Adipose tissue (tissue), 3 donors: ENCODE results near the gene SERHL2. TPM values are rescaled to one million over a fixed set of nuclear protein-coding genes. Genes with fewer than 3 reads are reported as not detected.
"Not testable (repeated sequence)": the region's sequence is repeated elsewhere in the genome, so short reads cannot be mapped to it uniquely, and the experiment has no call there.

Source experiments
- H3K27ac ChIP-seq: one replicate; pipeline ENCODE4 v1.5.1; 2013; ENCODE audit warnings: low read depth, low read length
- WGBS, 3 donors: extraction: QIAGEN DNeasy Blood & Tissue Kit; methylation state at CpG; one replicate each; pipeline ENCODE4 v1.1.7; 2013; 5-methylcytosine and 5-hydroxymethylcytosine counted together
- polyA plus RNA-seq, 3 donors: library from polyadenylated mRNA; stranded (reverse); fragments of 200-250 nt; gene quantifications; one replicate each; pipeline ENCODE4 v1.2.3, GENCODE V29; 2013
- donor health status: healthy with polysubstance abuse.
- donor health status: Bipolar disorder and iron deficiency.
- donor health status: healthy.

SERHL2 gene, protein sequence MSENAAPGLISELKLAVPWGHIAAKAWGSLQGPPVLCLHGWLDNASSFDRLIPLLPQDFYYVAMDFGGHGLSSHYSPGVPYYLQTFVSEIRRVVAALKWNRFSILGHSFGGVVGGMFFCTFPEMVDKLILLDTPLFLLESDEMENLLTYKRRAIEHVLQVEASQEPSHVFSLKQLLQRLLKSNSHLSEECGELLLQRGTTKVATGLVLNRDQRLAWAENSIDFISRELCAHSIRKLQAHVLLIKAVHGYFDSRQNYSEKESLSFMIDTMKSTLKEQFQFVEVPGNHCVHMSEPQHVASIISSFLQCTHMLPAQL
- 1 to 10 TPM; 1.1 to 2.7 (median 1.4) TPM for polyA plus RNA-seq

DNA sequence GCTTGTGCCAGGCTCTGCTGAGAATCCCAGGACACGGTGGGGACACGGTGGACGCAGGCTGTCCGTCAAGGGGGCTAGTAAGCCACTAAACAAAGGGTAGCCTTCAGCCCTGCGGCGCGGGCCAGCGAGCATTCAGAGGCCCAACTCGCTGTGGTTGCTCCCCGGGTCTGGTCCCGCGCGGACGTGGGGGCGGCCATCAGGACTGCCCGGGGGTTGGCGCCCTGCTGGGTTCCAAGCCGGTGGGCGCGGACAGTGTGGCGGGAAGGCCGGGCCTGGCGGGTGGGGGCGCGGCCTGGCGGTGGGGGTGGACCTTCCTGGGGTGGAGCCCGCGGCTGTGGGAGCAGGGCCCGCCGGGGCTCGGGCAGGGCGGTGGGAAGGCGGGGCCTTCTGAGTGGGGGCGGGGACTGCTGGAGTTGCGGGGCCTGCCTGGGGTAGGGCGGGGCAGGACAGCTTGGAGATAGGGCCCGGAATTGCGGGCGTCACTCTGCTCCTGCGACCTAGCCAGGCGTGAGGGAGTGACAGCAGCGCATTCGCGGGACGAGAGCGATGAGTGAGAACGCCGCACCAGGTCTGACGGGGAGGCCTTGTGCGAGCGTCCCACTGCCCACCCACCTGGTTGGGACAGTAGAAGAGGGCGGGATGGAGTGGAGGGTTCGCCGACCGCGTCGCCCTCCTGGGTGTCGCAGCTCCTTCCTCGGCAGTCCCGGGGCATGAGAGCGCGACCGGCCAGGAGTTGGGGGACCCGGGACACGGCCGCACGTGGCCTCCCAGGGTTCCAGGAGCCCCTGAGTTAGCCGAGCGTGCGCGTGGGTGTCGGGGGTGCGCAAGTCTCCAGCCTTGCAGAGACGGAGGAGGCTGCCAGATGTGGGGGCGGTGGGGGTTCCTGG lies at the start of gene SERHL2:
Gene SERHL2, plus strand, starts transcription at position 482 of the 887 bp plus-strand sequence. Its CDS starts 65 bp downstream, at position 547.
- 1 to 2% (median 2%) methylated on average over 42 to 75 of the region's 75 CpGs for WGBS, 3 donors
- H3K27ac ChIP-seq, result no peak within 1 kb of the TSS

DNA sequence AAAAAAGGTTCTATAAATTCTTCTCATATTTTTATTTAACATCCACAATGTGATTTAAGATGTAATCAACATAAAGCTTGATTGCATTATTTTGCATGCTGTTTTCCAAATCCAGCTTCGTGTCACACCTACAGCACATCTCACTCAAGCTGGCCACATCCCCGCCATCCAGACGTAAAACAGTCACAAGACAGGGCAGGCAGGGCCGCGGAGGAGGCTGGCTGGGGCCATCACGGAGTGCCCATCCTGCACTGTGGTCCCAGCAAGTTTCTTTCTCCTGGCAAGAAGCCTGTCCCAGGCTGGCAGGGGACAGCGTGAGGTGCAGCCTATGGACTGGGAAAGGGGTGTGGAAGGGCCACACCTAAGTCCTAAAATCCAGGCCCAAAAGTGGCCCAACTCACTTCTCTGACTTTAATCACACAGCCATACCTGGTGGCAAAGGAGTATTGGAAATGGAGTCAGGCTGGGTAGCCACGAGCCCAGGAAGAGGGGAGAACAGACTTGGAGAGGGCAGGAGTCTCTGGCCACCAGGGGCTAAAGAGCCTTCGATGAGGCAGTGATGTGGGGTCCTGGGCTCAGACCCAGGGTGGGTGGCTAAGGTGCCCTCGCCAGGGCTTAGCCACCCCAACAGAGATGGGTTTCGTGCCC lies 45.3 kb upstream of the SERHL2 start:
- WGBS, 3 donors, result 41 to 74% (median 50%) methylated on average over 10 to 11 of the region's 11 CpGs
- not testable (repeated sequence) for H3K27ac ChIP-seq

DNA sequence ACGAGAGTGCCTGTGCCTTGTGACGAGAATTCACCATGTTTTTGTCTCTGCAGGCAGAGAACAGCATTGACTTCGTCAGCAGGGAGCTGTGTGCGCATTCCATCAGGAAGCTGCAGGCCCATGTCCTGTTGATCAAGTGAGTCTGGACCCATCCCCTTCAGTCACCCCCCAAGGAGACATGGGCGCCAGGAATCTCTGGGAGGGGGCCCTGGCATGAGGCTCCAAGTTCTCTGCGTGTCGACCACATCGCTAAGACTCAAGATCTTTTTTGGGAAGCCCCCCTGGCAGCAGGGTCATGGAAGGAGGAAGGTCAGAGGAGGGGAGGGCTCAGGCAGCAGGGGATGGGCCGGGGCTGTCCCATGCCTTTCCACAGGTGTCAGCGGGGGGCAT lies 44.8 kb upstream of the SERHL2 start:
- WGBS, 3 donors, result 41 to 63% (median 60%) methylated on average over 6 to 10 of the region's 10 CpGs
- H3K27ac ChIP-seq, result not testable (repeated sequence)

DNA sequence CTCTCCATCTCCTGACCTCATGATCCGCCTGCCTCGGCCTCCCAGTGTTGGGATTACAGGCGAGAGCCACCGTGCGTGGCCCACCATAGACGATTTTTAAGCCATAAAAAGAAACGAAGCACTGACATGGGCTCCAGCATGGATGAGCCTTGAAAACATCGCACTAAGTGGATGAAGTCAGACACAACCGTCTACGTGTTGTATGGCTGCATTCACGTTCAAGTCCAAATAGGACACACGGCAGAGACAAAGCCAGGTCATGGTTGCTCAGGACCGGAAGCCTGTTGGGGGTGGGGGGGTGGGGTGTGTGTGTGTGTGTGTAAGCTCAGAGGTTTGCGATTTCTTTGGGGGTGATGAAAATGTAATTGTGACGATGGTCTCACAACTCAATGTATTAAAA lies 44.2 kb upstream of the SERHL2 start:
- no peak overlapping the region for H3K27ac ChIP-seq
- WGBS, 3 donors, result 69 to 82% (median 81%) methylated on average over 10 to 15 of the region's 15 CpGs

DNA sequence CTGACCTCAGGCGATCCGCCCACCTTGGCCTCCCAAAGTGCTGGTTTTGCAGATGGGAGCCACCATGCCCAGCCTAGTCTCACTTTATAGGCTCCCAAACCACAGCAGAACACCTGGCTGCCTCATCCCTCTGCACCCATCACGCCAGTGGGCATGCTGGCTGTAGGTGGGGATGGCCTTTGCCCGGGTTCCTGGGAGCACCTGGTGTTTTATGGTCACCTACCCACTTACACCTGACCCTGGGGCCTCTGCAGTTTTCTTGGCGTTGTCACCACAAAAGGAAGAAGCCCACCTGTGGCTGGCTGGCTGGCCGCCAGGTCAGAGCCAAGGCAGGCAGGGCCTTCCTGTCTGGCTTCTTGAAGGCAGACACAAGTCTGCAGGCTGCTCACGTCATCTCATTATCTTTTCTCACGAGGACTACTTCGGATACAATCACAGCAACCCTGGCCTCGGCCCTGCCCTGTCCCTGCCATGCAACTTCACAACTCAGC lies 42.3 kb upstream of the SERHL2 start:
- H3K27ac ChIP-seq, result no peak overlapping the region
- WGBS, 3 donors, result 67 to 84% (median 74%) methylated on average over 10 of the region's 10 CpGs

DNA sequence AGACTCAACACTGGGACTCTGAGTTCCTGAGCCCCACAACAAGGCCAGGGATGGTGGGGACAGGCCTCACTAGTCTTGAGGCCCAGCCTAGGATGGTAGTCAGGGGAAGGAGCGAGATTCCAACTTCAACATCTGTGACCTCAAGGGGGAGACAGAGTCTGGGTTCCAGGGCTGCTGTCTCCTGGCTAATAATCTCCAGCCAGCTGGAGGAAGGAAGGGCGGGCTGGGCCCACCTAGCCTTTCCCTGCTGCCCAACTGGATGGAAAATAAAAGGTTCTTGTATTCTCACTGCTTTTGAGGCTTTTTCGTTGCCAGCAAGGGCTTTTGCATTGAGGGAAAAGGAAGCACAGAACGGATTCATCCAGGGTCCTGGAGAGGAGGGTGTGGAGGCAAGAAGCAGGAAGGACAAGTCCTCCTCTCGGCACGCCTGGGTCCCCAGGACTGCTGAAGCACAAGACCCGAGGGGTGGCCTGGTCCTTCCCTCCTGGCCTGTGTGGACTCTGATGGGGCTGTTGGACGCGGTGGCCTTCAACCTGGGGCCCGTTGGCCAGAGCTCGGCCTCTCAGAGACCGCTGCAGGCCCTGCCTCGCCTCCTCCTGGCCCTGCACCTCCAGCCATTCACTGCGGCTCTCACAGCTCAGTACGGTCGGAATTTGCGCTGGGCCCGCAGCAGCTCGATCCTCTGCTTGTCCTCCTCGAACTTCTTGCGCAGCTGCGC lies 41.3 kb upstream of the SERHL2 start:
- WGBS, 3 donors, result 67 to 79% (median 78%) methylated on average over 9 to 22 of the region's 22 CpGs

DNA sequence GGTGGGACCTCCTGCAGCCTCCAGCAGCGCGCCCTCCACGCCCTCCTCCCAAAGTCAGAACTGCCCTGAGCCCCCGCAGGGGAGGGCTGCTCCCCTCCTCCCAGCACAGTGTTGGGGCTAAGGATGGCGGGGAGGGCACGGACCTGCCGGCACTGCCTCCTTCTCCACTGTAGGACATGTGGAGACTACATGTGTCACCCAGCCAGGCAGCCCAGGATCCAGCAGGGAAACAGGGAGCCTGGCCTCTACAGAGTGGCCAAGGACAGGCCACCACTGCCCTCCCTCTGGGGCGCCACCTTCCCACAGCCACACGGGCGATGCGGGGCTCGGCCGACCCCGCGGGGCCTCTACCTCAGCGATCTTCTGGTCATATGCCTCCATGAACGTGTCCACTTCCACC lies 39.4 kb upstream of the SERHL2 start:
- H3K27ac ChIP-seq, result not testable (repeated sequence)
- WGBS, 3 donors, result 87 to 94% (median 90%) methylated on average over 8 to 17 of the region's 17 CpGs

More for the DNA sequence above, 41.3 kb upstream of the SERHL2 start:
- H3K27ac ChIP-seq, result not testable (repeated sequence)

DNA sequence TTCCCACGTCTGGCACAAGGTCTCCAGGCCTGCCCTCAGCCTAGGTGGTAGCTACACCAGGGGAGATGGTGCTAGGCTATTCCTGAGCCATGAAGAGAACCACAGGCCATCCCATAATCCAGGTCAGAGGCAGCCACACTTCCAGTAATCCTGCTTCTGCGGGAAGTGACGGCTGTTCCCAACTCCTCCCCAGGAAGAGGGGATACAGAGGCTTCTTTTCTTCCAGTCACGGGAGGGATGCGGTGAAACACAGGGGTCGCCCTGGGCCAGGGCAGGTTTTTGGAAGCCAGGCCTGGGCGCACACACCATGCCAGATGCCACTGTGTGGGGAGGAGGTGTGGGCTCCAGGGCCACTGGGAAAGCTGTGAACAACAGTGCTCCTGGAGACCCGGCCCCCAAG lies 38.5 kb upstream of the SERHL2 start:
- H3K27ac ChIP-seq, result not testable (repeated sequence)
- 84 to 96% (median 95%) methylated on average over 6 to 7 of the region's 8 CpGs for WGBS, 3 donors

DNA sequence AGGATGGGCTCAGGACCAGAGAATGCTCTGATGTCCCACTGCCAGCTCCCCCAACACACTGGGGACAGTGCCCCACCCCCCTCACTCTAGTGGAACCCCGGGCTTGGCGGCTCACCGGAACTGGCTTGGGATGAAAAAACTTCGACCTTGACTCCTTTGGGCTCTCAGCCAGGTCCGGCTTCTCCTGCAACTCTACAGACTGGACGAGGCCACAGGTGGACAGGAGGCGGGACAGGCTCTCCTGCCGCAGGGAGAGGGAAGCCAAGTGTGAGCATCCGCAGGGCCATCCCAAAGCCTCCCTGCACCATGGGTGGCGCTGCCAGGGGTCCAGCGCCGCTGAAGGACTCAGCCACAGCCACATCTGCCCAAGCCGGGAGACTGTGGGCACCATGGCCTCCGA lies 37.9 kb upstream of the SERHL2 start:
- WGBS, 3 donors, result 41 to 83% (median 70%) methylated on average over 11 to 14 of the region's 14 CpGs
- no peak overlapping the region for H3K27ac ChIP-seq

DNA sequence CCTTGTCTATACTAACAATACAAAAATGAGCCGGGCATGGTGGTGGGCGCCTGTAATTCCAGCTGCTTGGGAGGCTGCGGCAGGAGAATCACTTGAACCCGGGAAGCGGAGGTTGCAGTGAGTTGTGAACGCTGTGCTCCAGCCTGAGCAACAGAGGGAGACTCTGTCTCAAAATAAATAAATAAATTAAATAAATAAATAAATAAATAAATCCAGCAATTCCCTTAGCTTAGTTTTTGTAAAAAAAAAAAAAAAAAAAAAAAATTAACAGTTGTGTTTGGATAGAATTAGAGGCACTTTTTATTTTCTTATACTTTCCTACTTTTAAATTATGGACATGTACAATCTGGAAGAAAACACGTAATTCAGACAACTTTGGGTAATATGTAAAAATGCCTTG lies 36.7 kb upstream of the SERHL2 start:
- not testable (repeated sequence) for H3K27ac ChIP-seq
- WGBS, 3 donors, result 92 to 97% (median 96%) methylated on average over 7 of the region's 7 CpGs

DNA sequence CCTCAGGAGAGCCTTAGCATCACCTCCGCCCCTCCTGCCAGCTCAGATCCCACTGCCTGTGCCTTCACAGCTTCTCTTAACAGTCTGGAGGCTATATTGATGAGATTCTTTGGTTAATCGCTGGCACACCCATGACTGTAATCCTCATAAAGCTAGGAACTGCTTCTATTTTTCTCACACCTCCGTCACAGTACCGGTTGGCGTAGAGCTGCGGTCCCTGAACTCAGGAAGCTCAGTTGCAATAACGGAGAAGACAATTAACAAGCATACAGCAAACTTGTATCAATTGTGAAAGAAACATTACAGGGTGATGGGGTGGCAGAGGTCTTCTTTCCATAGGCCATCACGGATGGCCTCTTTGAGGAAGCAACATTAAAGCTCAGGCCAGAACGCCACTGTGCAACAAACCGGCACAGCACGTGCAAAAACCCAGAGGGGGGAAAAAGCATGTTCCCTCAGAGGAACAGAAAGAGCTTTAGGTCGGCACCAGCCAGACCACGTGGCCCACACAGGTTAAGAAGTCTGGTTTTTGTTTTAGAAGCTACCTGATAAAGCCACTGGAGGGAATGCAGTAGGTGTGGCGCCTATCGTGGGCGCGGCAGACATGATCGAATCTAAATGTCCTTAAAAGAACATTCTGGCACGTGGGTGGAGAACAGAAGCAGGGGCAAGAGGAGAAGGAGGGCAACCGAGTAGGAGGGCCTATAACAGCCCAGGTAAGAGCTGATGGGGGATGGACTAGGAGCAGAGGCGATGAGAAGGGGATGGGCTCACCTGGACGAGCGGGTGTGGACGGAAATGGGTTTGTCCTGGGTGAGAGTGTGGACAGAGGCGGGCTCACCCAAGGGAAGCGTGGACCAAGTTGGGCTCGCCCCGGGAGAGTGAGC lies 34.9 kb upstream of the SERHL2 start:
- 18 to 33% (median 20%) methylated on average over 10 to 18 of the region's 28 CpGs for WGBS, 3 donors
- not testable (repeated sequence) for H3K27ac ChIP-seq

DNA sequence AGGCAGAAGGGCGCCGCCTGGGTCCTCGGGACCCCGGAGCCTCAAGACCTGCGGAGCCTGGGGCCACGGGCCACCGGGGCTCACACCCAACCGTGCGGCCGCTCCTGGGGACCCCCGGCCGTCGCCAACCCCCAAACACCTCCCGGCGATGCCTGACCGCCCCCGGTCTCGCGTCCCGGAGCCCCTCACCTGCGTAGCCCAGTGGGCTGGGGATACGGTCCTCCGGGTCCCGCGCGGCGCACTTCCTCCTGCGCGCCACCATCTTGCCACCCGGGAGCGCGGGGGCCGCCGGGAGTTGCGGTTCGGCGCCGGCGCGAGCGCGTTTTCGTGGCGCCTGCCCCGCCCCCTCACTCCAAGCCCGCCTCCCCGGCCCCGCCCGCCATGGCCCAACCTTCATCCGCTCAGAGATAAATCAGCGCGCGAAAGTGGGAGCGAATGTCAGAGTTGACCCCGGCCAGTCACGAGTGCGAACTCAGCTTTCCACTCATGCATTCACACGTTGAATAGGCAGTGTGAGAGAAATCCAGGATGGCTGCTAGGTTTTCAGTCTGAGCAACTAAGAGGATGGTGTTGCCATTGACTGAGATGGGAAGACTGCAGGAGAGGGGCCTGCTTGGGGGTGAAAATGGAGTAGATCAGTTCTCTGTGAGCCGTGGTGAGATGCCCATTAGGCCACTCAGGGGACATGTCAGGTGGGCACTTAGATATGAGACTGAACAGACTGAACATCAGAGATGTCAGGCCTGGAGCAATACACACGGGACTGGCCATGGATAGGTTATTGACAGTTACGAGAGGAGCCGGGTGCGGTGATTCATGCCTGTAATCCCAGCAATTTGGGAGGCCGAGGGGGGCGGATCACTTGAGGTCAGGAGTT lies 34.0 kb upstream of the SERHL2 start, which contains the start of gene RRP7A:
Gene RRP7A, minus strand, starts transcription at position 272 of the 877 bp plus-strand sequence. Its CDS starts 10 bp downstream, at position 262.
- WGBS, 3 donors, result 8 to 9% (median 8%) methylated on average over 31 to 65 of the region's 65 CpGs
- no peak within 1 kb of the TSS for H3K27ac ChIP-seq

DNA sequence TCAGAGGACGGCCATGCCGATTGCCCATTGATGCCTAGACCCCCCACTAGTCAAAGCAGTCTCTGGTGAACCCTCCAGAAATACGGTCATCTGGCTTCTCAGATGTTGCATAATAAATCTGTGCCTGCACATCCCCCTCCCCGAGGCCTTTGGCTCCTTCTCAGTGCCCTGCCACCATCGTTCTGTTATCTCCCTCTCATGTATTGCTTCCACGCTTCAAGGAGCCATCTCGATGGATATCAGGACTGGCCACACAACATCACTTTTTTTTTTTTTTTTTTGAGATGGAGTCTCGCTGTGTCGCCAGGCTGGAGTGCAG lies 32.6 kb upstream of the SERHL2 start:
- WGBS, 3 donors, result 82 to 90% (median 87%) methylated on average over 7 to 9 of the region's 9 CpGs
- H3K27ac ChIP-seq, result no peak overlapping the region

DNA sequence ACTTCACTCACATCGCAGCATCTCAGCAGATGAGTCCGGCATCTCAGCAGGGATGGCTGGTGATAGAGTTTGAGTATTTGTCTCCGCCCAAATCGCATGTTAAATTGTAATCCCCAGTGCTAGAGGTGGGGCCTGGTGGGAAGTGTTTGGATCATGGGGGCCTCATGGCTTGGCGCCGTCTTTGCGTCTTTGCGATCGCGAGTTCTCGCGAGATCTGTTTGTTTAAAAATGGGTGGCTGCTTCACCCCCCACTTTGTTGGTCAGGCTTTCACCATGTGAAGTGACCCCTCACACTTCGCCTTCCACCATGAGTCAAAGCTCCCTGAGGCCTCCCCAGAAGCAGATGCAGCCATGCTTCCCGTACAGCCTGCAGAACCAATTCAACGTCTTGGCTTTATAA lies 31.2 kb upstream of the SERHL2 start:
- whole genome bisulfite sequencing, 3 donors, result 93 to 97% (median 96%) methylated on average over 9 to 15 of the region's 15 CpGs
- H3K27ac ChIP-seq, result no peak overlapping the region

DNA sequence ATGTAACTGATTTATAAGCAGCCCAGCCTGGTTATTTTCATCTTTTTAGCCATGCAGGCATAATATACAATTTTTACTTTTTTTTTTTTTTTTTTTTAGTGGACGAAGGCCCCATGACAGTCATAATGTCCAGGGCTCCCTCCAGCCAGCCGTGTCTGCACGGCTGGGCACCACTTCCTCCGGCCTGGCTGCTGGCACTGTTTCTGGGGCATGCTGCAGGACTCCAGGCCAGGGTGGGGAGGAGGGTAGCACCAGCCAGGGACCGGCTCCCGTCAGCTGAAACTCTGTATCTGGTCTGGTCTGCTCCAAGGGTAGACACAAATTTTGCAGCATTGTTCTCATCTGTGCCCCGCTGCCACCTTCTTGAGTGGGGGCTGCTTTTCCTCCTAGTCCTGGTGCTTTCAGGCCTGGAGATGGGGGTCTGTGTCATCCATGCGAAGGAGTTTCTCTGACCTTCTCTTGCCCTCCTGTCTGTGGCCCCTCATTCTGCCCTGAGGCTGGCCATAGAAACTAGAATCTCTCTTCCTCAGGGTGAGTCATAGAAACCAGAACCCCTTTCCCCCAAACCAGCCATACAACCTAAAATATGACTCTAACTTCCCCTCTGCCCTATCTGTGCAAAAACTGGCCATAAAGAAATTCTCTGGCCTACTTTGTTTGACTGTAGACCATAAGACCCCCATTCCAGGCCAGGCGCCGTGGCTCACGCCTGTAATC lies 25.0 kb upstream of the SERHL2 start:
- H3K27ac ChIP-seq, result peak overlapping the region; percentile 15
- WGBS, 3 donors, result 86 to 97% (median 93%) methylated on average over 10 to 11 of the region's 11 CpGs

DNA sequence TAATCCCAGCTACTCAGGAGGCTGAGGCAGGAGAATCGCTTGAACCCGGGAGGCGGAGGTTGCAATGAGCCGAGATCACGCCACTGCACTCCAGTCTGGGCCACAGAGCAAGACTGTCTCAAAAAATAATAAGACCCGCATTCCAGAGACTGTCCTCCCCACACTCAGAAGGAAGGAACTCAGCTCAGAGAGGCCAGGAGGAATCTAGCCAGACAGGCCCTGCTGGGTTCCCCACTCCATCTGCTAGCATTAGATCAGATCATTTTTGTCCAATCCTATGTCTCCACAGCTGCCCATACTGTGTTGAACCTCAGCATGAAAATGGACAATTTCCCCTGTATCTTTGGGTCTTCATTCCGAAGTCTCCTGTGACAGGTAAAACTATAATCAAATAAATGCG lies 24.3 kb upstream of the SERHL2 start:
- 90 to 95% (median 94%) methylated on average over 8 of the region's 8 CpGs for WGBS, 3 donors
- H3K27ac ChIP-seq, result not testable (repeated sequence)
